B cell (primary cell): ENCODE data around the gene ADGRA1. TPM values are rescaled to one million over a fixed set of nuclear protein-coding genes. Genes with fewer than 3 reads are reported as not detected.

ENCODE experiments used
- ATAC-seq: fragments of 200-7000 bp; cut with Tn5 transposase; one replicate; pipeline ENCODE4 v1.10.0; 2021; ENCODE audit warnings: low read depth, mild to moderate bottlenecking, moderate number of reproducible peaks, moderate library complexity
- CTCF ChIA-PET: fragments of 350-600 bp; sonication (Branson Sonifier 250); formaldehyde crosslinking; loops from one replicate; lab custom pipeline; 2021; ENCODE audit warnings: antibody characterized with exemption, inconsistent platforms; lab: Charles Lee
- POLR2A ChIA-PET: fragments of 350-600 bp; sonication (Branson Sonifier 250); formaldehyde crosslinking; loops from one replicate; lab custom pipeline; 2021; ENCODE audit warnings: antibody characterized with exemption; lab: Charles Lee
- DNase-seq: peaks from one replicate; pipeline ENCODE4 v3.0.0; 2013
- H2AFZ ChIP-seq: 2 replicates; pipeline ENCODE4 v1.6.1; 2012; ENCODE audit warnings: mild to moderate bottlenecking, low read depth, low read length; ENCODE audit not compliant: insufficient read depth, poor library complexity, severe bottlenecking
- H3K27ac ChIP-seq, 2 donors: 1 replicate in 1 of 2; 2 replicates in 1 of 2; pipeline ENCODE4 v1.5.1; 2012 to 2013; ENCODE audit warnings: low read length in 2 of 2, mild to moderate bottlenecking in 2 of 2, moderate library complexity in 1 of 2
- H3K27me3 ChIP-seq, 4 experiments: fragments of 200-600 bp in 1 of 4; sonication (generic) in 1 of 4; replicated peaks in 1 of 4; 1 replicate in 2 of 4; 2 replicates in 2 of 4; pipeline versions ENCODE4 v1.6.1 to v1.7.0; 2013 to 2016; ENCODE audit warnings: low read length in 3 of 4, mild to moderate bottlenecking in 2 of 4, mixed read lengths in 1 of 4, moderate library complexity in 1 of 4; ENCODE audit not compliant: insufficient read depth in 4 of 4, control insufficient read depth in 3 of 4; ENCODE audit errors: control extremely low read depth in 1 of 4
- H3K36me3 ChIP-seq, 2 experiments: replicated peaks in 1 of 2; 1 replicate in 1 of 2; 2 replicates in 1 of 2; pipeline versions ENCODE4 v1.6.1 to v1.7.1; 2013; ENCODE audit warnings: low read length in 1 of 2; ENCODE audit not compliant: insufficient read depth in 2 of 2, control insufficient read depth in 1 of 2; ENCODE audit errors: control extremely low read depth in 1 of 2, extremely low read depth in 1 of 2
- H3K4me1 ChIP-seq, 2 donors: fragments of 200-600 bp in 1 of 2; sonication (generic) in 1 of 2; 1 replicate in 1 of 2; 2 replicates in 1 of 2; pipeline versions ENCODE4 v1.5.1 to v1.6.1; 2013 to 2017; ENCODE audit warnings: low read length in 2 of 2; ENCODE audit not compliant: control insufficient read depth in 2 of 2, insufficient read depth in 2 of 2
- H3K4me2 ChIP-seq: replicated peaks from 2 replicates; pipeline ENCODE3; 2012; ENCODE audit warnings: mild to moderate bottlenecking, low read depth, low read length; ENCODE audit not compliant: poor library complexity, severe bottlenecking
- H3K4me3 ChIP-seq, 5 experiments: fragments of 200-600 bp in 1 of 5; sonication (generic) in 1 of 5; 1 replicate in 3 of 5; 2 replicates in 2 of 5; pipeline versions ENCODE4 v1.5.1 to v1.7.0; 2011 to 2016; ENCODE audit warnings: low read length in 4 of 5, mild to moderate bottlenecking in 4 of 5, low read depth in 2 of 5, control low read depth in 1 of 5, moderate library complexity in 1 of 5; ENCODE audit not compliant: insufficient read depth in 1 of 5; ENCODE audit errors: control extremely low read depth in 1 of 5, extremely low read depth in 1 of 5
- H3K79me2 ChIP-seq: fragments of 200-600 bp; sonication (generic); one replicate; pipeline ENCODE4 v1.6.0; 2016; ENCODE audit warnings: low read length; ENCODE audit not compliant: control insufficient read depth, insufficient read depth
- H3K9ac ChIP-seq: fragments of 200-600 bp; sonication (generic); 2 replicates; pipeline ENCODE4 v1.6.1; 2017; ENCODE audit warnings: mild to moderate bottlenecking, low read length, moderate library complexity
- H3K9me3 ChIP-seq, 3 donors: one replicate each; pipeline versions ENCODE4 v1.6.1 to v1.7.1; 2013; ENCODE audit warnings: low read length in 2 of 3; ENCODE audit not compliant: control insufficient read depth in 2 of 3, insufficient read depth in 1 of 3; ENCODE audit errors: control extremely low read depth in 1 of 3
- H4K20me1 ChIP-seq: 2 replicates; pipeline ENCODE4 v1.6.0; 2012; ENCODE audit warnings: mild to moderate bottlenecking, low read length; ENCODE audit not compliant: insufficient read depth, control insufficient read depth, poor library complexity, severe bottlenecking
- H3K27ac Mint-ChIP-seq: one replicate; pipeline ENCODE4 v1.8.0; 2021; ENCODE audit warnings: mixed read lengths
- H3K27me3 Mint-ChIP-seq: one replicate; pipeline ENCODE4 v1.8.0; 2021; ENCODE audit warnings: mixed read lengths
- H3K4me1 Mint-ChIP-seq: one replicate; pipeline ENCODE4 v1.8.0; 2021; ENCODE audit warnings: mixed read lengths
- H3K4me3 Mint-ChIP-seq: one replicate; pipeline ENCODE4 v1.8.0; 2021; ENCODE audit warnings: mixed read lengths
- H3K9me3 Mint-ChIP-seq: one replicate; pipeline ENCODE4 v1.8.0; 2022; ENCODE audit warnings: mixed read lengths; ENCODE audit not compliant: insufficient read depth
- CTCF ChIP-seq: fragments of 200-600 bp; IDR thresholded peaks from one replicate; pipeline ENCODE4 v1.8.0; 2022; ENCODE audit warnings: antibody characterized with exemption, mild to moderate bottlenecking
- EZH2 ChIP-seq: IDR thresholded peaks from 2 replicates; pipeline ENCODE4 v1.6.1; 2012; ENCODE audit warnings: borderline replicate concordance, low read depth, mild to moderate bottlenecking, moderate library complexity, low read length; ENCODE audit not compliant: insufficient read depth, poor library complexity, severe bottlenecking
- WGBS: methylation state at CpG from one replicate; pipeline ENCODE4 v1.1.5; 2013; ENCODE audit warnings: missing lambda C conversion rate; ENCODE audit not compliant: insufficient coverage; 5-methylcytosine and 5-hydroxymethylcytosine counted together
- intact Hi-C: fragments of 100-400 bp; cut with micrococcal nuclease; formaldehyde crosslinking; loops from one replicate; pipeline ENCODE4 v1.10.0; 2022
- polyA plus RNA-seq: library from polyadenylated mRNA; depleted of rRNA; stranded (reverse); fragments of >200 nt; gene quantifications from 2 replicates; pipeline ENCODE4 v1.2.3, GENCODE V29; 2012
- total RNA-seq, 2 donors: library from RNA; stranded (reverse); fragments of 120-200 nt in 1 of 2; gene quantifications; 1 replicate in 1 of 2; 2 replicates in 1 of 2; pipeline versions ENCODE4 v1.2.3 to v1.2.4, GENCODE V29; 2013 to 2022

The ADGRA1 gene
- total and polyA plus RNA-seq, 2 donors (not counting 1 experiment from before 2014, with no cell fraction given), result not detected

DNA sequence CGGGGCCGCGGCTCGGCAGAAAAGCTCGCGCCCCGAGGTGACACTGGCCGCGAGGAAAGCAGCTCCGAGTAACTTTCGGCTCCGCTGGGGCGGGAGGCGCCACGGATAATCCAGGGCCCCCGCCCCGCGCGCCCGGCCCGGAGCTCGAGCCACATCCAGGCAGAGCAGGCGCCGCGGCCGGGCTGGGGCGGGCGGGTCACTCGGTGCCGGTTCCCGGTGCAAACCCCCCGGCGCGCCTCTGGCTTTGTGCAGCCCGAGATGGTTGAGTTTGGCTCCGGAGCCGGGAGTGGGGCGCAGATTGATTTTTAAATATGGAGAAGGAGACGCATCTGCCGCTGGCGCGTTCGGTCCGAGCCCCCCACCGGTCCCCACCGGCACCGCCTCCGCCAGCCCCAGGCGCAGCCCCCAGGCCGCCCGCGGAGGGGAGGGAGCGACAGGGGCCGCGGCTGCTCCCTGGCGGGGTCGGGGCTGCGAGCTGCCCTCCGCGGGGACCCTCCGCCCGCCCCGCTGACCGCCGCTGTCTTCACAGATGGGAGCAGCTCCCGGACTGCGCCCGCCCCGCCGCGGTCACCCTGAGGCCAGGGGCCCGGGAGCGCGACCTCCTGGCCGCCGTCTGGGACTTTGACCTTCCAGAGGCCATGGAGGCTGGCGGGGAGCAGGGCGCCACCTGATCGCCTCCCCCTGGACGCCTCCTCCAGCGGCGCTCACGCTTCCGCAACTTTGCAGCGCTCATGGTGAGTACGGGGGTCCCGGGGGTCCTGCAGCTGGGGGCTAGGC is 643 bp downstream of the ADGRA1 start:
- Histone ChIP-seq H3K27me3 (peaks cover 0 to 35% (median 0%) of the 10 kb centered on the region in 4 experiments), H3K9me3 (no peaks in the 10 kb centered on the region), H3K9ac (no peak overlapping the region), H3K79me2 (no peaks in the 10 kb centered on the region), H3K4me3 (no peak overlapping the region), H3K4me1 (no peaks in the 10 kb centered on the region), H2AFZ (no peak overlapping the region), H3K4me2 (no peak overlapping the region), H4K20me1 (no peaks in the 10 kb centered on the region), H3K36me3 (no peaks in the 10 kb centered on the region), H3K27ac (no peak overlapping the region)
- H3K4me1 Mint-ChIP-seq, result no peaks in the 10 kb centered on the region
- no peak overlapping the region for H3K4me3 Mint-ChIP-seq
- intact Hi-C loops, result no loop called here
- no peak overlapping the region for H3K27ac Mint-ChIP-seq
- DNase-seq (no peak), ATAC-seq (no peak)
- TF ChIP-seq EZH2 (no peak), CTCF (no peak)
- H3K9me3 Mint-ChIP-seq, result no peaks in the 10 kb centered on the region
- H3K27me3 Mint-ChIP-seq, result peaks cover 18% of the 10 kb centered on the region
- CTCF ChIA-PET, result no interaction called here
- POLR2A ChIA-PET, result no interaction called here
- WGBS, result 7% methylated on average over 83 of the region's 87 CpGs

GRCh38 chr10:133088956-133089800 is 1.5 kb downstream of the ADGRA1 start:
- 76% methylated on average over 44 of the region's 46 CpGs for WGBS

More at GRCh38 chr10:133088956-133089800, 1.5 kb downstream of the ADGRA1 start:
- no peak overlapping the region for H3K4me2 ChIP-seq
- Mint-ChIP-seq H3K4me1 (no peaks in the 10 kb centered on the region), H3K27me3 (peaks cover 18% of the 10 kb centered on the region), H3K27ac (no peak overlapping the region), H3K9me3 (no peaks in the 10 kb centered on the region), H3K4me3 (no peak overlapping the region)
- intact Hi-C loops, result no loop called here
- CTCF ChIA-PET, result no interaction called here
- POLR2A ChIA-PET, result no interaction called here
- no peaks in the 10 kb centered on the region for H3K79me2 ChIP-seq
- no peak overlapping the region for H3K27ac ChIP-seq
- no peaks in the 10 kb centered on the region for H3K36me3 ChIP-seq
- no peaks in the 10 kb centered on the region for H3K9me3 ChIP-seq
- H4K20me1 ChIP-seq, result no peaks in the 10 kb centered on the region
- H3K4me1 ChIP-seq, result no peaks in the 10 kb centered on the region
- no peak overlapping the region for H3K4me3 ChIP-seq
- no peak overlapping the region for H3K9ac ChIP-seq
- TF ChIP-seq EZH2 (no peak), CTCF (no peak)
- no peak overlapping the region for H2AFZ ChIP-seq
- DNase-seq, result no peak
- peaks cover 0 to 35% (median 0%) of the 10 kb centered on the region in 4 experiments for H3K27me3 ChIP-seq
- ATAC-seq, result no peak
